ENCODE results near the gene CHST7.

The CHST7 gene

DNA sequence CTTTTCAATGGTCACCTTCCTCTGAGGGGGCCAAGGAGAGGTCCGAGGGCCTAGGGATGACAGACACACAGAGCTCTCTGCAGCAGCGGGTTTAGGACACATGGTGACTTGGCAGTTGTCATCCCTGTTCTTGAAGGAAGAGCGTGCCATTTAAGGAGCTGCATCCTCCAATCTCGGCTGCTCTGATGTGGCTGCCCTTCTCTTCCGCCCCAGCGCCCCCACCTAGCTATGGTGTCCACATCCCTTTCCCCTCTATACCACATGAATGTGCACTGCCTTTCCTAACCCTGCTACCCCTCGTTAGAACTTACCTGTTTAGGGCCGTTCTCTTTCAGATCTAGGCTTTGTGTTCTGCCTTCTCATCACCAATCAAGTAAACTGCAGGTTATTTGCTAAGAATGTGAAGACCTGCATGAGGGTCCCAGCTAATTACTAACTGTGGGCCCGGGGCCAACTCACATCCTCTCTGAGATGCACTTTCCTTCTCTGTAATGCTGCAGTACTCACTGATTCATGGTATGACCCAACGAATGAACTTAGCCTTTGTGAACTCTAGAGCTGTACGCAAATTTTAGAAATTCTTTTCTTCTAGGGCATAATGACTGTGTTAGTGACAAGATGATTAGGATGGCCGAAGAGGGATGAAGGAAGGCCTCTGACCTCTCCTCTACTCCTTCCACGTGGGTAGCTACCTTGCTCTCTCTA, 38.2 kb downstream of the CHST7 start:
- H3K27me3 Mint-ChIP-seq (ENCODE audit: low read depth) = no peaks in the 10 kb centered on the region
- H3K9me3 Mint-ChIP-seq = no peaks in the 10 kb centered on the region
- H3K27ac Mint-ChIP-seq = peak overlapping the region; percentile 84
- H3K4me1 Mint-ChIP-seq (ENCODE audit: low read depth) = peaks cover 44% of the 10 kb centered on the region
- H3K4me3 Mint-ChIP-seq = peak overlapping the region; percentile 53
- H3K36me3 Mint-ChIP-seq (ENCODE audit: low read depth) = peaks cover 20% of the 10 kb centered on the region

DNA sequence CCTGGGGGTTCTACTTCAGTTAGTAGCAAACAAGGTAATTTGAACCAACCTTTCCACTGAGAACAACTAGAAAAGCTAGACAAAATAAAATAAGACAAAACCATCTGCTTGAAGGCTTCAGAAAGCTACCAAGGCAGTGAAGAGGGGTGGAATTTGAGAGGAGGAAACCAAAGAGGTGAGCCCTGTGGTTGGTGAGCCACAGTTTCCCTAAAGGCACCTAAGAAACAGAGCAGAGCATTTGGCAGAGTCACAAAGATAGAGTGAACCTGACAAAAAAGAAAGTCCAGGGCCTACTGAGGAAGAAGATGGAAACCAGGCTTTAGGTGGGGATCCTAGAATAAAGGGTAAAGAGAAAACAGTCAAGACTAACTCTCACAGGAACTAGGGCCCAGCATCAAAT, 44.3 kb downstream of the CHST7 start:
- Mint-ChIP-seq H3K27ac (peak overlapping the region; percentile 73), H3K36me3 (ENCODE audit: low read depth) (peaks cover 38% of the 10 kb centered on the region), H3K4me3 (peak overlapping the region; percentile 45), H3K27me3 (ENCODE audit: low read depth) (no peaks in the 10 kb centered on the region), H3K4me1 (ENCODE audit: low read depth) (peaks cover 26% of the 10 kb centered on the region), H3K9me3 (no peaks in the 10 kb centered on the region)

DNA sequence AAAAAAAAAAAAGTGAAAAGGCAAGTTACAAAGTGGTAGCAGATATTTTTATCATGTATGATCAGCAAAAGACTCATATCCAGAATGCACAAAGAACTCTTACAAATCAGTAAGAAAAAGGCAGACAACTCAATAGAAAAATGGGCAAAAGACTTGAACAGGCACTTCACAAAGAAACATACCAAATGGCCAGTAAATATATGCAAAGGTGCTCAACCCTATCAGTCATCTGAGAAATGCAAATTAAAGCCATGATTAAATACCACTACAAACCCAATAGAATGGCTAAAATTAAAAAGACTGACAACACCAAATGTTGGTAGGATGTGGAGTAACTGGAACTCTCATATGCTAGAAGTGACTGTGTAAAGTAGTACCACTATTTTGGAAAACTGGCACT, 45.4 kb downstream of the CHST7 start:
- H3K4me3 Mint-ChIP-seq = no peak overlapping the region
- no peak overlapping the region for H3K27ac Mint-ChIP-seq
- H3K9me3 Mint-ChIP-seq = no peaks in the 10 kb centered on the region
- no peaks in the 10 kb centered on the region for H3K27me3 Mint-ChIP-seq (ENCODE audit: low read depth)
- H3K4me1 Mint-ChIP-seq (ENCODE audit: low read depth) = peaks cover 21% of the 10 kb centered on the region
- peaks cover 31% of the 10 kb centered on the region for H3K36me3 Mint-ChIP-seq (ENCODE audit: low read depth)

DNA sequence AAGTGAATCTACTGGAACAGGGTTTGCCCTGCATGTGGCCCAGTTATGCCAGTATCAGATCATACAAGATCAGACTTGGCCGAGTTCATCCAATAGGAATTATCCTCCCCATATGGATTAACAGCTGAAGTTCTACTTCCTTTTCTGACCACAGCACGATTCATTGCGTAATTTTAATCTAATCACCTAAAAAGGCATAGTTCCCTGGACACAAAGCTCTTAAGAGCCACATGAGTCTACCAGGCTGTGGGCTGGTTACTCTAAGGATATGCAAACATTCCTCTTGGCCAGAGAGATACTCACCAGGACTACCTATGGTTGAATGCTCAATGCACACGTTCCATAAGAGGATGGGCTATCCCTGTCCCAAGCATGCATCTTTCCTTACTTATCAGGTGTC, 46.9 kb downstream of the CHST7 start:
- no peak overlapping the region for H3K27ac Mint-ChIP-seq
- H3K27me3 Mint-ChIP-seq (ENCODE audit: low read depth) = no peaks in the 10 kb centered on the region
- peaks cover 26% of the 10 kb centered on the region for H3K36me3 Mint-ChIP-seq (ENCODE audit: low read depth)

DNA sequence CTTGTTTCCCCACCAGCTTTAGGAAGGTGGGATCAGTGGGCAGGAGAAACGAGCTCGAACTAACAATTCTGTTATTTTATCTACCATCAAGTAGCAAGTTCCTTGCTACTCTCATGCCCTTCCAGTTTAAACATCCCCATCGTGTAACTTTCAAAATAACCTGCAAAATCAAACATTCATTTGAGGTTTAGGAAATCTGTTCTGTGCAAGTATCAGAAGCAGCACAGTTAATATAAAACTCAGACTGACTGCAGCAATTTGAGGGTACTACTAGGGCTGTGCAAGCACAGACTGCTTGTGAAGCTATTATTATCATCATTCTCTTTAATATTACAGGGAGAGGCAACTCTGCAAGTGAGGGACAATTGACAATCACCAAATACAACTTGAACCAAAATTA, 48.0 kb downstream of the CHST7 start:
- no peaks in the 10 kb centered on the region for H3K27me3 Mint-ChIP-seq (ENCODE audit: low read depth)
- H3K36me3 Mint-ChIP-seq (ENCODE audit: low read depth) = peaks cover 25% of the 10 kb centered on the region
- peaks cover 19% of the 10 kb centered on the region for H3K4me1 Mint-ChIP-seq (ENCODE audit: low read depth)
- H3K27ac Mint-ChIP-seq = no peak overlapping the region
- H3K4me3 Mint-ChIP-seq = no peak overlapping the region
- peaks cover under 1% of the 10 kb centered on the region for H3K9me3 Mint-ChIP-seq

More for the DNA sequence above, 46.9 kb downstream of the CHST7 start:
- H3K9me3 Mint-ChIP-seq = no peaks in the 10 kb centered on the region
- no peak overlapping the region for H3K4me3 Mint-ChIP-seq
- peaks cover 17% of the 10 kb centered on the region for H3K4me1 Mint-ChIP-seq (ENCODE audit: low read depth)

DNA sequence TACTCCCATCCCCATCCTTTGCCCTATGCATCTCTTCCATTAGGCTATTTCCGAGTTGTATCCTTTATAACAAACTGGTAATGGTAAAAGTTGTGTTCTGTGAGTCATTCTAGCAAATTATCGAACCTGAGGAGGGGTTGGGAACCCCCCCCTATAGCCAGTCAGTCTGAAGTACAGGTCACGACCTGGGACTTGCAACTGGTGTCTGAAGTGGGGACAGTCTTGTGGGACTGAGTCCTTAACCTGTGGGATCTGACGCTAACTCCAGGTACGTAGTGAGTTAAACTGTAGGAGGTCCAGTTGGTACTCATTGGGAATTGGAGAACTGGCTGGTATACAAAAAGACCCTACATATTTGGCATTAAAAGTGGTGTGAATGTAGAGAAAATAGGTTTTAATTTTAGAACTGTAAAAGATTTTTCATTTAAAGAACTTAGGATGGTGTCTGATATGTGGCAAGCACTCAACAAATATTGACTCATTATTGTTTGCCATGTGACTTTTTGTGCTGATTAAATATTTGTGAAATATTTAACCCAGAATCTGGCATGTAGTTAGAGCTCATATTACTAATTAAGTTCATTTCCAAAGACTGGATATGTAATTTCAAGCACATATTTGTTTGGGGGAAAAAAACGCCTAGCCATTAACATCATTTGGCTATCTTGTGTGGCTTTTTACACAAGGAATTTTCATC, 50.7 kb downstream of the CHST7 start:
- no peaks in the 10 kb centered on the region for H3K27me3 Mint-ChIP-seq (ENCODE audit: low read depth)
- no peak overlapping the region for H3K27ac Mint-ChIP-seq
- H3K4me1 Mint-ChIP-seq (ENCODE audit: low read depth) = peaks cover 25% of the 10 kb centered on the region
- H3K9me3 Mint-ChIP-seq = peaks cover 3% of the 10 kb centered on the region
- H3K4me3 Mint-ChIP-seq = no peak overlapping the region
- peaks cover 13% of the 10 kb centered on the region for H3K36me3 Mint-ChIP-seq (ENCODE audit: low read depth)

DNA sequence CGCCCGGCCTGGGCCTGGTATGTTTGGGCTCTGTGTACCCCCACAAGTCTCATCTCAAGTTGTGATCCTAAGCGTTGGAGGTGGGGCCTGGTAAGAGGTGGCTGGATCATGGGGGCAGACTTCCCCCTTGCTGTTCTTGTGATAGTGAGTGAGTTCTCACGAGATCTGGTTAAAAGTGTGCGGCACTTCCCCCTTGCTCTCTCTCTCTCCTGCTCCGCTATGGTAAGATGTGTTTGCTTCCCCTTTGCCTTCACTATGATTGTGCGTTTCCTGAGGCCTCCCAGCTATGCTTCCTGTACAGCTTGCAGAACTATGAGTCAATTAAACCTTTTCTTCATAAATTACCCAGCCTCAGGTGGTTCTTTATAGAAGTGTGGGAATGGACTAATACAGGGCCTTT, 53.0 kb downstream of the CHST7 start:
- Mint-ChIP-seq H3K27ac (peak overlapping the region; percentile 87), H3K9me3 (peaks cover 3% of the 10 kb centered on the region), H3K4me1 (ENCODE audit: low read depth) (peaks cover 32% of the 10 kb centered on the region), H3K36me3 (ENCODE audit: low read depth) (peaks cover 11% of the 10 kb centered on the region), H3K4me3 (peak overlapping the region; percentile 26), H3K27me3 (ENCODE audit: low read depth) (no peaks in the 10 kb centered on the region)

DNA sequence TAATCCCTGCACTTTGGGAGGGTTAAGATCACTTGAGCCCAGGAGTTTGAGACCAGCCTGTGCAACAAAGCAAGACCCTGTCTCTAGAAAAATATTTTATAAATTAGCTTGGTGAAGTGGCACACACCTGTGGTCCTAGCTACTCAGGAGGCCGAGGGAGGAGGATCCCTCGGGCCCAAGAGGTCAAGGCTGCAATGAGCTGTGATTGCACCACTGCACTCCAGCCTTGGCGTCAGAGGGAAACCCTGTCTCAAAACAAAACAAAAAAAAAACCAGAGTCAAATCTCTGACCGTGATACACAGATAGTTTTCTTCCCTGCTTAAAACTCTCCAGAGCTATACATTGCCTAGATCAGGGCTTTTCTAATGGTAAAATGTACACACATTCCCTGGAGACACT, 53.5 kb downstream of the CHST7 start:
- peaks cover 11% of the 10 kb centered on the region for H3K36me3 Mint-ChIP-seq (ENCODE audit: low read depth)
- peak overlapping the region; percentile 71 for H3K27ac Mint-ChIP-seq
- H3K27me3 Mint-ChIP-seq (ENCODE audit: low read depth) = no peaks in the 10 kb centered on the region
- H3K9me3 Mint-ChIP-seq = peaks cover 3% of the 10 kb centered on the region
- H3K4me1 Mint-ChIP-seq (ENCODE audit: low read depth) = peaks cover 32% of the 10 kb centered on the region
- H3K4me3 Mint-ChIP-seq = no peak overlapping the region

DNA sequence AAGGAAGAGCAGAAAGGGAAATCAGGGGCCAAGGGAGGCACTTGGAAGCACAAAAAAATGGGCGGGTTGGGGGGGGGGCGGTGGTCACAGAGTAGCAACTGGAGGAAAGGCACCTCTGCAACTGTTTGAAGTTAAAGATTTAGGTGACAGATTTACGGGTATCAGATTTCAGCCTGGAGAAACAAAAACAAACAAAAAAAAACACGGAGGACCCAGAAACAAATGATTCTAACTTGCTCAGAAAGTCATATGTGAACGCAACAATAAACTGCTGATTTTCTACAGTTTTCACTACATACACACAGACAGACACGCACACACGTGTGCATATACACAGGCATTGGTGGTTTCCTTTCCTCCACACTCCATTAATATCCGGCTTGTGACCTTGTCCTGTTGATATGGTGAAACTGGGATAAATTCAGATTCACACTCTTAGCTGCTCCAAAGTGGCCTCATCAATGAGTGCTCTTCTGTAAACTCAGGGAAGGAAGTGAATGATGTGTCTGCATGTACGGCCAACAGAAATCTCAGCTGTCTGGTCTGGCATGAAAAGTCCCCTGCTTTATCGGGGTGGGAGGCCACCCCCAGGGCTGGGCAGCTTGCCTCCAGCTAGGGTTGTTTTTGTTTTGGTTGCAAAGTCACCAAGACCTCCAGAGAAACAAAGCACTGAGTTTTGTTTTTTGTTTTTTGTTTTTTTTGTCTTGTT, 54.3 kb downstream of the CHST7 start:
- H3K9me3 Mint-ChIP-seq = peaks cover 3% of the 10 kb centered on the region
- peak overlapping the region; percentile 86 for H3K27ac Mint-ChIP-seq
- H3K36me3 Mint-ChIP-seq (ENCODE audit: low read depth) = peaks cover 13% of the 10 kb centered on the region
- H3K27me3 Mint-ChIP-seq (ENCODE audit: low read depth) = no peaks in the 10 kb centered on the region
- peak overlapping the region; percentile 46 for H3K4me3 Mint-ChIP-seq
- H3K4me1 Mint-ChIP-seq (ENCODE audit: low read depth) = peaks cover 32% of the 10 kb centered on the region

DNA sequence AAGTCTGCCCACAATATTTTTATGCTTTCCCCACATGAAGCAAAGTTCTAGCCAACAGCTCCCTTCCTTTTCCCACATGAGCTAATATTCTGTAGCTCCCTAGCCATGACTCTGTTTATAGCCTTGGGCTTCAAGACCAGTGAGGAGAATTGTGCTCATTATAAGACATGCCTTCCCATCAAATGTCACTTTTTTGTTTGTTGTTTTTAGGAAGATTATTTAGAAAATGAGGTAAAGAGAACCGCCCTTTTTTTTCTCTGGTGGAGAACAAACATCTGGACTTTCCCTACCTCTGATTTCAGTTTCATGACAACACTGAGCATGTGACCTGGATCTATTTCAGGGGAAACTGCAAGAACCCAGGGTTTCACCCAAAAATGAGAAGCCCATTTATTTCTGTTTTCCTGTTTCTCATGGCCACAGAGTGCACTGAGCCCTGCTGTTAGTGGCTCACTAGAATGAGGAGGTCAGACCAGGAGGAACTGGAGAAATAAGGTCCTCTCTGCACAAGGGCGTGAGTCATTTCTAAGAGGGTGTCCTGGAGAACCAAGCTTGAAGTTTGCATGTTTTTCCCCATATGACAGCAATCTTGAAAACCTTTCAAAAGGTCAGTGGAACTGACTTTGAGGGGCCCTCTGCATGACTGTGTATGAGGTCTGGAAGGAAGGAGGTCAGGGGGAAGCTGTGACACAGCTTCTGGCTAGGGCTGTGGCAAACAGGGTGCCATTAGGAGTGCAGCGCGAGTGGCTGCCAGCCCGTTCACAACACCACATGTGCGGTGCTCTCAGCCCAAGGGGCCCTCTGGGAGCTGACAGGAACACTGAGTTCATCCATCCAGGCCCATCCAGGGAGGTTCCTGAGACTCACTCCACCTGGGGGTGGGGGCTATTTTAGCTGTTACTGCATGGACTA, 55.2 kb downstream of the CHST7 start:
- peaks cover 3% of the 10 kb centered on the region for H3K9me3 Mint-ChIP-seq
- H3K4me1 Mint-ChIP-seq (ENCODE audit: low read depth) = peaks cover 32% of the 10 kb centered on the region
- H3K36me3 Mint-ChIP-seq (ENCODE audit: low read depth) = peaks cover 16% of the 10 kb centered on the region
- H3K4me3 Mint-ChIP-seq = peak overlapping the region; percentile 46
- H3K27ac Mint-ChIP-seq = peak overlapping the region; percentile 86
- no peaks in the 10 kb centered on the region for H3K27me3 Mint-ChIP-seq (ENCODE audit: low read depth)

DNA sequence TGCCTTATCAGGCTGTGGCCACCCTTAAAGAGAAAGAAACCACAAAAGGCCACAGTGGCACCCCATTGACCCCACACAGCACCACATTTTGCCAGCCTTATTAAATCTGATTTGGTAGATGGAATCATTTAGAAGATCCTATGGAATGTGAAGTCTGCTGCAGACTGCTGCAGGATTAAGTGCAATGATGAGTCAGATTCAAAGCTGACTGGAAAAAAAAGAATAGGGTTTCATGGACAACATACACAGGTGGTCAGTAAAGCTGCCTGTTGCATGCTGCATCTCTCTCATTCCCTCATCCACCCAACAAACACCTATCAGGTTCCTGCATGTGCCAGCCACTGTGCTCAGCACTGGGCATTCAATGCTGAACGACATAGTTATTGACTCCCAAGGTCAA, 56.6 kb downstream of the CHST7 start:
- Mint-ChIP-seq H3K27ac (no peak overlapping the region), H3K4me3 (no peak overlapping the region), H3K4me1 (ENCODE audit: low read depth) (peaks cover 40% of the 10 kb centered on the region), H3K36me3 (ENCODE audit: low read depth) (peaks cover 19% of the 10 kb centered on the region), H3K27me3 (ENCODE audit: low read depth) (no peaks in the 10 kb centered on the region), H3K9me3 (peaks cover 3% of the 10 kb centered on the region)

DNA sequence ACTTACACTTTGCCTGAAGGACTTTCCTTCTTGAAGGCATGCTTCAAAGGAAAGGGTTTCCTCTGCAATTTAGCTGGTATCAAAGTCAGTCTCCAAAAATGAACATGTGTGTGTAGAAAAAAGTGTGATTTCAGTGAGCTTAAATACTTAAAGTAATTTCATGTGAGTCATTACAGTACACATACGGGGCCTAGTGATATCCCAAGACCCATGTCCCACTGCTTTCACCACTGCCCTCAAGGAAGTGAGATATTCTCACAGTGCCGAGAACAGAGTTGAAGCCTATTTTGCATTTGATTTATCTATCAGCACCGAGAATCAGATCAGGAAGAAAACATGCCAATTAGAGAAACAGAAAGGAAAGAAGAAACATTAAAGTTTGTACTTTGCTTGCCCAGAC, 61.0 kb downstream of the CHST7 start:
- Mint-ChIP-seq H3K27ac (peak overlapping the region; percentile 71), H3K4me1 (ENCODE audit: low read depth) (peaks cover 23% of the 10 kb centered on the region), H3K9me3 (no peaks in the 10 kb centered on the region), H3K4me3 (no peak overlapping the region), H3K36me3 (ENCODE audit: low read depth) (peaks cover 14% of the 10 kb centered on the region), H3K27me3 (ENCODE audit: low read depth) (no peaks in the 10 kb centered on the region)

DNA sequence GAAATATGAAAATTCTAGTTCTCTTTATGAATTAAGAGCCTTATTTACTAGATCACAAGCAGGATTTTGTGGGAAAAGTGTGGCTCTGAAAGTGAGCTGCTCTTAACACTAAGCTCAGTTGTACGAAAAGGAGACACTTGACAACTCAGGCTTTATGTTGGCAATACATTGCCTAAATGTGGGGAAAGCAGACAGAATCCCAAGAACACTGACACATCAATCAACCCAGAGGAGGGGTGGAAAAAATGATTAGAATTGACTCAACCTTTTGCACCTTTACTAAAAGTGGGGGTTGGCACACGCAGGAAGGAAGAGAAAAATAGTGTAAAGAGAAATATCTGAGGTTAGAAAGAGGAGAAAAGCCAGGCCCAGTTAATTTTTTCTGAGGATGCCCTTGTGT, 61.6 kb downstream of the CHST7 start:
- no peaks in the 10 kb centered on the region for H3K9me3 Mint-ChIP-seq
- H3K4me3 Mint-ChIP-seq = peak overlapping the region; percentile 22
- peaks cover 20% of the 10 kb centered on the region for H3K4me1 Mint-ChIP-seq (ENCODE audit: low read depth)
- no peaks in the 10 kb centered on the region for H3K27me3 Mint-ChIP-seq (ENCODE audit: low read depth)
- peaks cover 14% of the 10 kb centered on the region for H3K36me3 Mint-ChIP-seq (ENCODE audit: low read depth)
- H3K27ac Mint-ChIP-seq = peak overlapping the region; percentile 32

DNA sequence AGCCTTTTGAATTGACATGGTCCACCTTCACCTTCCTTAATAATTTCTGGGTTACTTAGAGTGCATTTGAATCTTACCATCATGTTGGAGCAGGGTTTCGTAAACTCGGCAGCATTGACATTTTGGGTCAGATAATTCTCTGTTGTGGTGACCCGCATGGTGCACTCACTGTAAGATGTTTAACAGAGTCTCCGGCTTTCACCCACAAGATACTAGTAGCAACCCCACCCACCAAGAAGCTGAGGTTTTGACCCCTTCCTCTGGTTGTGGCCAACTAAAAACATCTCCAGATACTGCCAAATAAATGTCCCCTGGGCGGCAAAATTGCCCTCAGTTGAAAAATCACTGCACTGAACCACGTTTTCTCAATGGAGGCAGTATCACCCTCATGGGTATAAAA, 62.7 kb downstream of the CHST7 start:
- Mint-ChIP-seq H3K36me3 (ENCODE audit: low read depth) (peaks cover 13% of the 10 kb centered on the region), H3K4me1 (ENCODE audit: low read depth) (peaks cover 19% of the 10 kb centered on the region), H3K9me3 (no peaks in the 10 kb centered on the region), H3K4me3 (no peak overlapping the region), H3K27me3 (ENCODE audit: low read depth) (no peaks in the 10 kb centered on the region), H3K27ac (no peak overlapping the region)
